DMS153 (cell line): Measurements from ENCODE around the gene SOCS3.
"Not testable (repeated sequence)": the region's sequence is repeated elsewhere in the genome, so short reads cannot be mapped to it uniquely, and the experiment has no call there.

Source experiments
- DNase-seq: peaks from one replicate; lab custom pipeline; 2025; lab: John Stamatoyannopoulos, UW

The SOCS3 gene

DNA sequence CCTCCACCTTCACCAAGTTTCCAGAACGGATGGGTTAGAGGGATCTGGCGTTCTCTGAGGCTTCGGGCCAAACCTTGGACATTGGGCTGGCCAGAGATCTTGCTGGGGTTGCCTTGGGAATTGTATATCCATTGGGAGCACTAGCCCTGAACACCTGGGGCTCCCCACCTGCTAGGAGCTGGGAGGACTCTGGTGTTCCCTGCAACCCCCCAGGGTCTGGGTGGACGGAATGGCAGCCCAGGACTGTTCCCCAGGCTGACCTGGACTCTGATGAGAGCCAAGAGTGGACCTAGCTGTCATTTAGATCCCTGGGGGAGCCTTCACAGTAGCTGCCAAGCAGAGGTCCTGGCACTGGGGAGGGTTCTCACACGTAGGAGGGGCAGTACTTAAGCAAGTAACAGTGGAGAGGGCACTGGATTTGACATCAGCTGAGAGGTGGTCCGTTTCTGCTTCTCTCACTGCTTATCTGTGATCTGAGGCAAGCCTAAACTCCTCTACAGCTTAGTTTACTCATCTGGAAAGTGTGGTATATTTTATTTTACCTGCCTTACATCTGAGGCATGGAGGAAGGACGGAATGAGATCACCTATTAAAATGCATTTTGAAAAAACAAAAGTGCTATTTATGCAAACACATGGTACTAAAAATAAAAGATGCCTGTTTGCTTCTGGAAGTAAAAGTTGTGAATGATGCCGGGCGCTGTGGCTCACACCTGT, 11.7 kb downstream of the SOCS3 start:
- DNase-seq = no peak

DNA sequence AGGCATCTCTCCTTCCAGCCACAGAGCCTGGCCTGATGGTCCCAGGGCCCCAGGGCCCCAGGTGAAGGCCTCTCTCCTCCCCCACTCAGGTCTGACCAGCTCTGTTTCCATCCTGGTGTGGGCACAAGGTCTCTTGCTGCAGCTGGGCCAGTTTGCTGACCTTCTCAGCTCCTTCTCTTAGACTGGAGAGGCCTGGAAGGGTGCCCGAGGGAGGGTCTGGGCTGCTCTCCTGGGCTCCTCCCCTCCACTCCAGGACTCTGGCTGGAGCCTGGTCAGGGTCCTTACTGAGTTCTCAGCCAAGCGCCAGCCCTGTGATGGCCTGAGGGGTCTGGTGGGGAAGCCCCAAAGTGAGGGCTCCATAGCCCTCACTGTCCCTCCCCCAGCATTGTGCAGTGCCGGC, 12.4 kb downstream of the SOCS3 start:
- no peak for DNase-seq

DNA sequence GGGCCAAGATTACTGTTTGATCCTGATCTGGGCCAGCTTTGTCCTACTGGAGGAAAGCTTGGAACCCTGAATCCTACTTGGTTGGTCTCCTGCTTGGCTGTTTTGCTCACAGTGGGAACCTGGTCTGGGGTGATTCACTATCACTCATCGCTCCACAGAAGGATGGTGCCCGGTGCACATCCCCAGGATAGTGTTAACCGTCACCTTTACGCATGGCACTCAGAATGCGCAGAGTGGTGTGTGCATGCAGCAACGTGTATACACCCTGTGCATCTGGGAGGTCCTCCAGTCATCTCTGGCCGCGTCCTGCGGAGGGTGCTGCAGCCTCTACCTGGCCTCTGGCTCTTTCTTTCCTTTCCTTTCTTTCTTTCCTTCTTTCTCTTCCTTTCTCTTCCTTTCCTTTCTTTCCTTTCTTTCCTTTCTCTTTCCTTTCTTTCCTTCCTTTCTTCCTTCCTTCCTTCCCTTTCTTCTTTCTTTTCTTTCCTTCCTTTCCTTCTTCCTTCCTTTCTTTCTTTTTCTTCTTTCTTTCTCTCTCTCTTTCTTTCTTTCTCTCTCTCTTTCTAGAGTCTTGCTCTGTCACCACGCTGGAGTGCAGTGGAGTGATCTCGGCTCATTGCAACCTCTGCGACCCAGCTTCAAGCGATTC, 13.1 kb downstream of the SOCS3 start:
- DNase-seq = no peak

DNA sequence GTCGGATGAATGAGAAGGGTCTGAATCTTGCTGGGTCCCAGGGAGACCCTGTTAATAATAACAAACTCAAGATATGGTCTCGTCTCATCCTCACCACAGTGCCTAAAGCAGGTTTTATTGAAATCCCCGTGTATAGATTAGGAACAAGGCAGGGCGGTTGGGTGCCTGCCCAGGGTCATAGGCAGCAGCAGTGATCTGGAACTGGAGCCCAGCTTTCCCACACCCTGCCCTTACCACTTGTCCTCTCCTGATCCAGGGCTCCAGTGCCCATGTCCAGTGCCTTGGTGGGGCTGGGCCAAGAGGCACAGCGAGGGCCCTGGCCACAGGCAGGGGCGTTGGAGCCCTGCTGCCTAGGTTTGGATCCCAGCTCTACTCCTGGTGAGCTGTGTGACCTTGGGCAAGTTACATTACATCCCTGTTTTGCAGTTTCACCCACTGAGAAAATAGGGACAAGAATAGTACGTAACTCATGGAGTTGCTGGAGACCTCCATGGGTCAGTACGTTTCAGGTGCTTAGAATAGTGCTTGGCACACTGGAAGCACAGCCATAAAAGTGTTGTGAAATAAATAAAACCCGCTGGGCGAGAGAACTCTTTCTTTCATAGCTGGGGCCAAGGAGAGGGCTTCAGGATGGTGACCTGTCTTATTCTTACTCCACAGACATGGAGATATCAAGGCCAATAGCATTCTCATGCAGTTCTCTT, 13.9 kb downstream of the SOCS3 start:
- DNase-seq = no peak

DNA sequence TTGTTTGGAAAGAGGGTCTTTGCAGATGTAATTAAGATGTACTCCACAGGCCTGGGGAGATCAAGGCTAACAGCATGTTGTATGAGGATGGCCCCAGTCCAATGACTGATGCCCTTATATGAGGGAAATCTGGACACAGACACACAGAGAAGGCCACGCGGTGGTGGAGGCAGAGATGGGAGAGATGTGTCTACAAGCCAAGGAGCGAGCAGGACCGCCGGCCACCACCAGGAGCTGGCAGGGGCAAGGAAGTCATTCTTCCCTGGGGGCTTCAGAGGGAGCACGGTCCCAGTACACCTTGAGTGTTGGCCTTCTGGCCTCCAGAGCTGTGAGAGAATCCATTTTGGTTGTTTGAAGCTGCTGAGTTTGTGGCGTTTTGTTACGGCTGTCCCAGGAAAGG, 14.7 kb downstream of the SOCS3 start:
- DNase-seq = no peak

DNA sequence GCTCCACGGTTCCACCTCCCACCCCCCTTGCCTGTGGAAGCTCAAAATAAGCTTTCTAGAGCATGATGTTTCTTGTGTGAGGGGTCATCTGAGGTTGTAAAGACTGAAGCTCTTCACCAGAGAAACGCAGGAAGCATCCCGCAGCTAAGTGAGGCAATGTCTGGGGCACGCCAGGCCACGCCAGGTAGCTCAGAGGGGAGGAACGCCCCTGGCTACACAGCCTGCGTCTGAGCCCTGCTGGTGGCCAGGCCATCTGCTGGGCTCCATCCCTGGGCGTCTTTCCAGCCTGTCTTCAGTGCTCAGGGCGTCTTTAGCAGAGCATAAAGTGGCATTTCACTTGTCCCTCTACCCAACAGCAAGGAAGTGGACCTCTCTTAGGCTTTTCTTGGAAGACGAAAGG, 15.2 kb downstream of the SOCS3 start:
- DNase-seq = no peak

DNA sequence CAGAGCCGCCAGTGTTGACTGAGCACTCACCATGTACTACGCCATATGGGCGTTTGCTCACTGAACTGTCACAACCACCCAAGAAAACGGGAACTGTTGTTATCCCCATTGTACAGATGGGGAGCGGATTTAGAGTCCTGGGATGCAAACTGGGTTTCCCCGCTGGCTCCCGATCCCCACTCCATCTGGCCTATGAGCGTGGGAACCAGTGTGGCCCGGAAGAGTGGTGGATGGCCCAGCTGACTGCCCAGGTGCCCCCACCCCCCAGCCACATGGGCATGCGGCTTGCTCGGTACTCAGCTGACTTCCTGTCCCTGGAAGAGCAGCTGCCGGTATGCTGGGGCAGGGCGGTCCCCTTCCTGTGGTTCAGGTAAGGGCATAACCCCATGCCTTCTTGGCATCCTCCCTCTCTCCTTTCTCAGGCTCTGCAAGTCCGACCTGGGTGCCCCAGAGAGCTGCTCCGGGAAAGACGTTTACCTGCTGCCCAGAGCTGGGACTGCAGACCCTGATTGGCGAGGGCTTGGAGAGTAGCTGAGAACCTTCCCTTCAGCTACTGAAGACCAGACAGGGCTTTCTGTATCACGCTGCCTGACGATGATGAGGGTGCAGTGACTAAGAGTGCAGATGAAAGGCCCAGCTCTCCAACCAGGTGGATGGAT, 16.2 kb downstream of the SOCS3 start:
- DNase-seq = peak; percentile 9

DNA sequence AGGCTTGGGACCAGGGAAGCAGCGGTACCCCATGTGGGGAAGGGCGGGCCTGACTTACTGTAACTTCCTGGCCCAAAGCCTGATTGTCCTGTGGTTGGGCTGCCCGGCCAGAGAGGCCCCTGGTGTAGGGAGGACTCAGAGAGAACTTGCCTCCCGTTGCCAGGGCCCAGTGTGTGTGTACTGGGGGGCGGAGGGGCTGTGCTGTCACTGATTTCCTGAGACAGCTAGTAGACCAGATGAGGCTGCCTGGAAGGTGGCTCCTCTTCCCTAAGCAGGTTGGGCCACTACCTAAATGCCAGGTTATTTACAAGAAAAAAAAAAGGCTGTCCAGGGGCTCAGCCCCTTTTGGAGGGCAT, 16.7 kb downstream of the SOCS3 start:
- no peak for DNase-seq

DNA sequence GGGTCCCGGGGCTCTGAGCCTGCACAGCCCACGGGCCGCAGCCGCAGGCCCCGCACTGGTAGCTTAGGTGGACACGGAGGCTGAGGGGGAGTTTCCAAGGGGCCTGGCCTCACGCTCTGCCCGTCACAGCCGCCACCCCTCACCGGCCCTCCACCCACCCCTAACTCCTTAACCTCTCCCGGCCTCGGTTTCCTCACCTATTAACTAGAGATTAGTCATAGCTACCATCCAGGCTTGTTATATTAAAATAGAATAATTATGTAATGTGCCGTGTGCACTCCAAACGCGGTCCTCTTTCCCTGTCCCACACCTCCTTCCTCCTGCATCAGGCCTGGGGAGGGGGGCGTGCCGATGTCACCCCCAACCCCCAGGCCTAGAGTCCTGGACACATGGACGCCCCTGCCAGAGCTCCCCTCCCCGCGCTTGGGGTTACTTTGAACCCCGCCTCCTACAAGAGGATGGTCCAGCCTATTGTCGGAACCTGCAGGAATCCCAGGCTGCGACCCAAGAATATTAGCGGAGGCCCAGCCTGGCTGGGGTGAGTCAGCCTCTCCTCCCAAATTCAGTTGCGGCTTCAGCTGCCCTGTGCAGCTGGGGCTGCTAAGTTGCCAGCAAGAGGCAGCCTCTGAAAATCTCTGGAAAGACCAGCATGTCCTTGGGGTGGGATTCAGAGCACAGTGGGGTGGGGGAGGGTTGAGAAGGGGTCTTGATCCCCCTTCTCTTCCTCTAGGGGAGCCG, 17.3 kb downstream of the SOCS3 start:
- DNase-seq = no peak

DNA sequence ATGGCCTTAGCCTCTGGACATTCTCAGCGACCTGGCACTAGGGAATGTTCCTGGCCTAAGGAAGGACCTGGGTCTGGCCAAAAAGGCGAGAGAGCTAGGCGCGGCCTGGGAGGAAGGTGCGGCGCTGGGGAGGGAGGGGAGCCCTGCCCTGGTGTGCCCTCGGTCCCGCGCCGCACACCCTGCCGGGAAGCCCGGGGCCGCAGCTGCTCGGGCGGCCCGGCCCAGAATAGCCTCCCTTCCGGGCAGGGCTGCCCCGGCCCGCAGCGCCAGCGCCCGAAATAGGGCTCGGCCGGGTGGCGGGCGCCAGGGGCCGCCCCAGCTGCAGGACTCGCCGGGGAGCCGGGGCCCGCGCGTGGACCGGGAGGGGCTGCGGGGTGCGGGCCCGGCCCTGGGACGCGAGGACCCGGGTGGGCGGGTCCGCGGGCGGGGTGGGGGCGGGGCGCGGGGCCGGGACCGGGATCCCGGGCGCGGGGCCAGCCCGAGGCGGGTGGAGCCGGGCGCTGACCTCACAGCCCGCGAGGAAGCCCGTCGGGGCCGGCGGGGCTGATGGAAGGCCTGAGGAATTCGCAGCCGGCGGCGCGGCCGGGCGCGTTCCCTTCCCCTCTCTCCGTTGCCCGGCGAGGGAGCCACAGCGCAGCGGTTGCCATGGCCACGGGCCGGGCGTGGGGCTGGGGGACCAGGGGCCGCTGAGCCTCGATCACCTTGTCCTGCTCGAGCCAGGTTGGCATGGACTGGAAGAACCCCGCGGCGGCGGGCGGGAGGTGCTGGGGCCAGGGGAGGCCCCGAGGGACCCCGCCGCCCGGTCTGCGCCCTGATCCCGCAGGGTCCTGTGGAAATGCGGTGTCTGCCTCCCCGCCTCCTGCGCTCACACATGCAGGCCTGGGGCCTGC, 18.1 kb downstream of the SOCS3 start:
- DNase-seq = no peak

DNA sequence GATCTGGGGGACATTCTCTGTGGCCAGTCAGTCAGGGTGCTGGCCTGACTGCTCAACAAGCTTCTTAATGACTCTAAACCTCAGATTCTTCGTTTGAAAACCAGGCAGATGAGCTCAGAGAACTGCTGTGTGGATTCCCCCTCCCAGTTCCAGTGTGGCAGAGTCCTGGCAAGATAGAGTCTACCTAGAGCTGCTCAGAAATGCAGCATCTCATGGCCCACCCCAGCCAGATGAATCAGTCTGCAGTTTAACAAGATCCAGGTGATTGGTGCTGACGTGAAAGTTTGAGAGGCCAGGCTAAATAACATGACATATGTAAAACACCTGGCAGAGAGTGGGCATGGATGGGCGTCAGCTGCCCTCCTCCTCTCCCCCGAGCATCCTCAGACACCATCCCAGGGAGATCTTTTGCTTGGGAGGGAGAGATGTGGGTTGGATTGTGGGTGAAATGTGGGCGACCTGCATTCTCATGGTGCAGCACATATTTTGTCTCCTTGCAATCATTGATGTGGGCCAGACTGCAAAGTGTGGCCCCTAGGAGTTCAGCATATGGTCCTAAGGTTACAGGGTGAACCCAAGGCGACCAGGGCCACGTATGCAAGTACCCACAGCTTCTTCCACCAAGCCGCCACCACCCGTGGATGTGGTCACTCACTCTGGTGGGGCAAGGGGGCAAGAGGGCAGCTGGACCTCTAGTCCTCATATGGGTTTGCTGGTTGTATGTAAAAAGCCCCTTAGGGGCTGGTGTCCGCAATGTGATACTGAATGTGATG, 19.5 kb downstream of the SOCS3 start:
- DNase-seq = no peak

DNA sequence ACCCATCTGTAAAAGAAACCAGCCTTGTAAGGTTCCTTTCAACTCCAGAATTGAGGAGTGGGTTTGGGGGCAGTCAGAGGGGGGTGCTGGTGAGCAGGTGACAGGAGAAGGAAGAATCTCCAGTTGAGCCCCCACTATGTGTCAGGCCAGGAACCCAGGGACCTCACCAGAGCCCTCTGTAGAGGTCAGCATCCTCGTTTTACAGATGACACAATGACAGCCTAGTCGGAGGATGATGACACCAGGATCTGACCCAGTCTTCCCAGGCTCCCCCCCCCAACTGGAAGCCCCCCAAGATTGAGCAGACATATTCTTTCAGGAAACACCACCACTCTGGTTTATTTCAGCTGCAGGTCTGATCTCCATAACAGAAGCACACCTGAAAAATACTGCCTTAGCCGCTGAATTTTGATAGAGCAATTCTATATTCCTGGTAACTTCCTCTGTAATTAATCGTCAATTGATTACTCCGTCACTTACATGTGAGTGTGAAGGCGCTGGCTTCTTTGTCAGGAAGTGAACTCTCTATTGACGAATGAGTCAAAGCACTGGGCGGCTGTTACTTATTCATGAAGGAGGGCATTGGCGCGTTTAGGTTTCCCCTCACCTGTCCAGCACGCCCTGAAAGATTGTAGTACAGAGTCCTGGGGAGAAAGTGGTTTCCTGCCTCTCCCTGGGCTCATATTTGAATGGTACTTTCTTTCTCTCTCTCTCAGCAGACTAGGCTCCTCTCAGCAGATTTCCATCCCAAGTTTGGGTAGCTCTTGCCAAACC, 21.2 kb downstream of the SOCS3 start:
- peak; percentile 64 for DNase-seq

DNA sequence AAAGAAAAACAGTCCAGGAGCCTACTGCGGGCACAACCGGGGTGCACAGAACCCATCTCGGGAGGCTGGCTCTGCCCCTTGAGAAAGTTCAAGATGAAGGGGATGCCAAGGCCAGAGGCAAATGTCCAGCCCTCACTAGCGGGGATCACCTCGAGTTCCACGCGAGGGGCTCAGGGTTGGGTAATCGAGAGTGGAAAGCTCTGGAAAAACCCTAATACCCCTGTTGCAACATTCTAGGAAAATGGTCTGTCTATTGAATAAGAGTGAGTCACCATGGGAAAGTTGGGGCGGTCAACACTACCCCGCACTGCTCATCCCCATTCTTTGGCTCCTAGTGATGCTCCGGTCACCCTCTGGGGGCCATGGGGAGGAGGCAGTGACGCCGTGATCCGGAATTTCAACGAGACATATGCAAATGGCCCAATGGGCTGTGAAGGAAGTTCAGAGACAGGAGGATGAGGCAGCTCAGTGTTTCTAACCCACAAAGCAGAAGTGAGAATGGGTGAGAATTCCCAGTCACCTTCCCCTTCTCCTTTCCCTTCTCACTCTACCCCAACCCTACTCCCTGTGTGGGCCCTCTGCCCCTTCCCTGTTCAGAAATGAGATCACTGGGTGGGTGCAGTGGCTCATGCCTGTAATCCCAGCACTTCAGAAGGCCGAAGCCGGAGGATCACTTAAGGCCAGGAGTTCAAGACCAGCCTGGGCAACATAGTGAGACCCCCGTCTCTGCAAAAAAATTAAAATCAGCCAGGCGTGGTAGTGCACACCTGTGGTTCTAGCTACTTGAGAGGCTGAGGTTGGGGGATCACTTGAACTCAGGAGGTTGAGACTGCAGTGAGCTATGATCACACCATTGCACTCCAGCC, 22.4 kb downstream of the SOCS3 start:
- DNase-seq = no peak

DNA sequence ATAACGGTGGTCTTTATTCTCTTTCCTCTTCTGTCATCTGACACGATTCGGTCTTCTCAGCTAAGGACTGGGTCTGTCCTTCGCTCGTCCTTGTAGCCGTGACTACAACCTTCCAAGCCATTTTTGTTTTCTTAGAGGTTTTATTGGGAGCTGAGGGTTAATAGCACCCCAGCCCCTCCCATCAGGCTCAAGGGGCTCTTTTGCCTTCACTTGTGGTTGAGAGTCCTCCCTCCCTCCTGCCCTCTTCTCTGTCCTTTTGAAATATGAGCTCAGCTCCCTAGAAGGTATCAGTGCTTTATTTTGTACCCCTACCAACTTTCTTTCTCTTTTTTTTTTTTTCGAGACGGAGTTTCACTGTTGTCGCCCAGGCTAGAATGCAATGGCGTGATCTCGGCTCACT, 24.7 kb downstream of the SOCS3 start:
- DNase-seq = no peak

DNA sequence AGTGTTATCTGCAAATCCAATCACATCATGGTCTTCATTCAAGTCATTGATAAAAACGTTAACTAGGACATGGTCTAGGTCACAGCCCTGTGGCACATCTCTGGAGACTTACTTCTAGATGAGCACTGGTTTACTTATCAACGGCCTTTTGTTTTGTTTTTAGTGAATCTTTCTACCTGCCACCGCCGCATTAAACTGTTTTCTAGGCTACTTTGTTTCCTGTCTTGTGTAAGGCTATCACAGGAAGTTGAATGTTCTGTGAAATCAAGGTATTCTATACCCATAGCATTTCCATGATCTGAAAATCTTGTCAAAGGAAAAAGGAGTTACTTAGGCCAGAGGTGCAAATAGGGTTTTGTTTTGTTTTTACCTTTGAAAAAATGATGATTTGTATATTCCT, 26.9 kb downstream of the SOCS3 start:
- DNase-seq = no peak

DNA sequence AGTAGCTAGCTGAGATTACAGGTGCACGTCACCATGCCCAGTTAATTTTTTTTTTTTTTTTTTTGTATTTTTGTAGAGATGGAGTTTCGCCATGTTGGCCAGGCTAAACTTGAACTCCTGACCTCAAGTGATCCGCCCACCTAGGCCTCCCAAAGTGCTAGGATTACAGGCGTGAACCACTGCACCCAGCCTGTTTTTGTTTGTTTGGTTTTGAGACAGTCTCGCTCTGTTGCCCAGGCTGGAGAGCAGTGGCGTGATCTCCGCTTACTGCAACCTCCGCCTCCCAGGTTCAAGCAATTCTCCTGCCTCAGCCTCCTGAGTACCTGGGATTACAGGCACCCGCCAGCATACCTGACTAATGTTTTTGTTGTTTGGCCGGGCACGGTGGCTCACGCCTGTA, 28.5 kb downstream of the SOCS3 start:
- DNase-seq = not testable (repeated sequence)

DNA sequence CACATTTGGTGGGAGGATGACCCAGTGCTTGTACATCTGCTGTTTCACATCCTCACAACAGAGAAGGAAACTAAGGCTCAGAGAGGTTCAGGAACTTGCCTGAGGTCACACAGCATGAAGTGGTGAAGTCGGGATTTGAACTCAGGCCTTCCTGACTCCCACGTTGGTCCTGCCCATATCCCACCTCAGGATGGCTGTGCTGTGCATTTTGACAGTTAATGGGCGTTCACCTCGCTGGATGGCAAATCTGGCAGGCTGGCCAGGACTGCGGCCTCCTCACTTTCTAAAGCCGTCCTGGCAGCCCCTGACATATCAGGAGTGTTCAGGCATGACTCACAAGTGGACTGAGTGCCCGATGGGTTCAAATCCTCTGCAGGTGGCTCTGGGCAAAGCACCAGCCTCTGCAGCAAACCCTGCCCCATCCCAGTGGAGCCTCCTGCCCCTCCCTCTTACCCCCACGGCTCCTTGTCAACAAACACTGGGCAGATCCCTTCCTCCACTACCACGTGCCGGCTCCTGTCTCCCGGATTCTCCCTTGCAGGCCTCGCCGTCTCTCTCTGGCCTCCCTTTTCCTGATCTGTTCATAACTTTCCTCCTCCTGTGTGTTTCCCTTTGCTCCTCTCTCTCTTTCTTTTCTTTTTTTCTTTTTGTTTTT, 29.2 kb downstream of the SOCS3 start:
- no peak for DNase-seq
